ENCODE measurements around the gene LAMTOR5. TPM values are rescaled to one million over a fixed set of nuclear protein-coding genes. Genes with fewer than 3 reads are reported as not detected.

LAMTOR5 gene
- total and polyA plus RNA-seq, 2 of the 4 experiments (the other 2 are of a cell fraction): 159 to 369 TPM

GRCh38 chr1:110393691-110394492 is 13.6 kb downstream of the LAMTOR5 start:
- Histone ChIP-seq H2BK5ac (ENCODE audit: low read depth, low read length, poor library complexity, severe bottlenecking) (peak overlapping the region; percentile 94), H4K91ac (ENCODE audit: insufficient read depth, low read depth, low read length) (peak overlapping the region; percentile 64), H4K20me1 (ENCODE audit: insufficient read depth, low read length) (peaks cover 3% of the 10 kb centered on the region; the same call in 1 of the 2 replicates), H3K4me1 (ENCODE audit: control insufficient read depth, insufficient read depth, low read length) (peaks cover 16% of the 10 kb centered on the region), H2BK20ac (ENCODE audit: low read depth, low read length) (peak overlapping the region; percentile 54), H2BK15ac (ENCODE audit: low read depth, low read length) (peak overlapping the region; percentile 53; the same call in 1 of the 3 replicates), H3K18ac (ENCODE audit: low read depth, low read length) (peak overlapping the region; percentile 93), H3K23ac (ENCODE audit: low read depth, low read length) (peak overlapping the region; percentile 50), H4K8ac (ENCODE audit: low read depth in 2 of 2, low read length in 2 of 2) (peak overlapping the region; percentile 56 to 75), H3K79me1 (ENCODE audit: low read depth in 1 of 2, low read length in 2 of 2) (peaks cover 0 to 14% of the 10 kb centered on the region in 2 experiments; a peak in 1 of 4 replicates), H2AK9ac (replicated peaks; ENCODE audit: low read depth, low read length, poor library complexity) (no peak overlapping the region), H2AFZ (replicated peaks; ENCODE audit: low read length, poor library complexity) (peak overlapping the region; percentile 1), H3K4ac (ENCODE audit: low read depth, low read length) (peak overlapping the region; percentile 57), H3K27ac (ENCODE audit: insufficient read depth, low read length) (peak overlapping the region; percentile 98), H4K5ac (ENCODE audit: low read depth, low read length) (peak overlapping the region; percentile 91), H3K56ac (ENCODE audit: extremely low read depth, insufficient read depth, low read length) (peak overlapping the region; percentile 83; the same call in 1 of the 2 replicates), H3K9me3 (ENCODE audit: control insufficient read depth, insufficient read depth, low read length) (no peaks in the 10 kb centered on the region), H3K4me3 (ENCODE audit: insufficient read depth, low read depth, low read length) (no peak overlapping the region), H3K14ac (replicated peaks; ENCODE audit: low read depth, low read length) (peak overlapping the region; percentile 42; the same call in 1 of the 2 replicates), H3K9ac (ENCODE audit: low read depth, low read length) (peak overlapping the region; percentile 42; the same call in 1 of the 2 replicates), H3K4me2 (ENCODE audit: low read depth, low read length) (peak overlapping the region; percentile 80), H3K9me1 (ENCODE audit: insufficient read depth, low read length) (no peaks in the 10 kb centered on the region; the same call in none of the 2 replicates), H3K27me3 (ENCODE audit: control insufficient read depth, insufficient read depth, low read length) (no peaks in the 10 kb centered on the region), H2BK120ac (ENCODE audit: low read depth, low read length) (peak overlapping the region; percentile 74), H3K36me3 (ENCODE audit: control insufficient read depth, insufficient read depth, low read length) (peaks cover 2% of the 10 kb centered on the region; the same call in 1 of the 2 replicates), H2AK5ac (ENCODE audit: low read depth, low read length) (peak overlapping the region; percentile 37; the same call in 1 of the 2 replicates)
- intact Hi-C loops (cut with micrococcal nuclease): loop anchor here (2.0 kb wide), 1 partner anchor 13 kb away; no protein-coding TSS in a partner anchor
- POLR2A ChIA-PET (ENCODE audit: unreplicated experiment): interaction anchor here (0.5 kb wide), 2 partner anchors 10 to 11 kb away, joined by 3 to 6 read pairs; no protein-coding TSS in a partner anchor
- in situ Hi-C loops (cut with MboI; ENCODE audit: low sequenced_read_pairs): no loop called here
- CTCF ChIA-PET: interaction anchor here (0.7 to 1.3 kb wide), 2 partner anchors 50 to 56 kb away, joined by 4 read pairs; no protein-coding TSS in a partner anchor
- dilution Hi-C loops (cut with HindIII; ENCODE audit: low sequenced_read_pairs, unreplicated experiment): no loop called here
- DNase-seq (peak; percentile 92), ATAC-seq (ENCODE audit: low read depth) (peak; percentile 75)
- BruUV-seq (replicated peaks): no TSS peak
- WGBS, 2 experiments (ENCODE audit: extremely low coverage in 2 of 2, insufficient read length in 1 of 2): 71% methylated on average over 1 of the region's 3 CpGs; no CpG with 5 or more reads in 1 of the 2 experiments
- TF ChIP-seq MAZ (IDR thresholded peaks at IDR 0.05; ENCODE audit: borderline replicate concordance, low read depth, low read length) (no peak), FOS (IDR thresholded peaks at IDR 0.05; ENCODE audit: low read depth, low read length) (peak; percentile 69; the same call in 1 of the 2 replicates), BHLHE40 (IDR thresholded peaks at IDR 0.05; ENCODE audit: low read depth, low read length) (no peak), CEBPB (IDR thresholded peaks at IDR 0.05; ENCODE audit: low read depth, low read length) (0 out of 2 replicates have a peak, but pooled peaks have one; percentile 4), POLR2A (IDR thresholded peaks at IDR 0.05; ENCODE audit: low read depth, low read length) (no peak), MAFK (IDR thresholded peaks at IDR 0.05; ENCODE audit: low read depth, low read length) (peak; percentile 64; the same call in 1 of the 2 replicates), RAD21 (IDR thresholded peaks at IDR 0.05; ENCODE audit: low read length) (no peak)
- TF ChIP-seq, protein P1, sequence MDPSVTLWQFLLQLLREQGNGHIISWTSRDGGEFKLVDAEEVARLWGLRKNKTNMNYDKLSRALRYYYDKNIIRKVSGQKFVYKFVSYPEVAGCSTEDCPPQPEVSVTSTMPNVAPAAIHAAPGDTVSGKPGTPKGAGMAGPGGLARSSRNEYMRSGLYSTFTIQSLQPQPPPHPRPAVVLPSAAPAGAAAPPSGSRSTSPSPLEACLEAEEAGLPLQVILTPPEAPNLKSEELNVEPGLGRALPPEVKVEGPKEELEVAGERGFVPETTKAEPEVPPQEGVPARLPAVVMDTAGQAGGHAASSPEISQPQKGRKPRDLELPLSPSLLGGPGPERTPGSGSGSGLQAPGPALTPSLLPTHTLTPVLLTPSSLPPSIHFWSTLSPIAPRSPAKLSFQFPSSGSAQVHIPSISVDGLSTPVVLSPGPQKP (IDR thresholded peaks at IDR 0.05; ENCODE audit: borderline replicate concordance, low read depth, low read length): no peak
- TF ChIP-seq, protein P2, sequence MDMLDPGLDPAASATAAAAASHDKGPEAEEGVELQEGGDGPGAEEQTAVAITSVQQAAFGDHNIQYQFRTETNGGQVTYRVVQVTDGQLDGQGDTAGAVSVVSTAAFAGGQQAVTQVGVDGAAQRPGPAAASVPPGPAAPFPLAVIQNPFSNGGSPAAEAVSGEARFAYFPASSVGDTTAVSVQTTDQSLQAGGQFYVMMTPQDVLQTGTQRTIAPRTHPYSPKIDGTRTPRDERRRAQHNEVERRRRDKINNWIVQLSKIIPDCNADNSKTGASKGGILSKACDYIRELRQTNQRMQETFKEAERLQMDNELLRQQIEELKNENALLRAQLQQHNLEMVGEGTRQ (IDR thresholded peaks at IDR 0.05; ENCODE audit: low read depth, low read length): no peak
- TF ChIP-seq, protein P3, sequence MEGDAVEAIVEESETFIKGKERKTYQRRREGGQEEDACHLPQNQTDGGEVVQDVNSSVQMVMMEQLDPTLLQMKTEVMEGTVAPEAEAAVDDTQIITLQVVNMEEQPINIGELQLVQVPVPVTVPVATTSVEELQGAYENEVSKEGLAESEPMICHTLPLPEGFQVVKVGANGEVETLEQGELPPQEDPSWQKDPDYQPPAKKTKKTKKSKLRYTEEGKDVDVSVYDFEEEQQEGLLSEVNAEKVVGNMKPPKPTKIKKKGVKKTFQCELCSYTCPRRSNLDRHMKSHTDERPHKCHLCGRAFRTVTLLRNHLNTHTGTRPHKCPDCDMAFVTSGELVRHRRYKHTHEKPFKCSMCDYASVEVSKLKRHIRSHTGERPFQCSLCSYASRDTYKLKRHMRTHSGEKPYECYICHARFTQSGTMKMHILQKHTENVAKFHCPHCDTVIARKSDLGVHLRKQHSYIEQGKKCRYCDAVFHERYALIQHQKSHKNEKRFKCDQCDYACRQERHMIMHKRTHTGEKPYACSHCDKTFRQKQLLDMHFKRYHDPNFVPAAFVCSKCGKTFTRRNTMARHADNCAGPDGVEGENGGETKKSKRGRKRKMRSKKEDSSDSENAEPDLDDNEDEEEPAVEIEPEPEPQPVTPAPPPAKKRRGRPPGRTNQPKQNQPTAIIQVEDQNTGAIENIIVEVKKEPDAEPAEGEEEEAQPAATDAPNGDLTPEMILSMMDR (conservative IDR thresholded peaks at IDR 0.05; ENCODE audit: low read depth, low read length): no peak
